Skin of body (tissue), 2 donors: ENCODE results near the gene ABCC6. TPM values are rescaled to one million over a fixed set of nuclear protein-coding genes. Genes with fewer than 3 reads are reported as not detected.
"Not testable (repeated sequence)": the region's sequence is repeated elsewhere in the genome, so short reads cannot be mapped to it uniquely, and the experiment has no call there.

ENCODE experiments used
- DNase-seq: peaks from one replicate; lab custom pipeline; 2025; lab: John Stamatoyannopoulos, UW
- total RNA-seq: library from RNA; depleted of rRNA; stranded (reverse); fragments of >200 nt; gene quantifications from one replicate; pipeline ENCODE4 v1.2.3, GENCODE V29; 2014

Gene ABCC6
- total RNA-seq, 1 donor from 2014 or later: 1.9 TPM

GRCh38 chr16:16223662-16224241 is 458 bp upstream of the ABCC6 start:
- DNase-seq: not testable (repeated sequence)

DNA sequence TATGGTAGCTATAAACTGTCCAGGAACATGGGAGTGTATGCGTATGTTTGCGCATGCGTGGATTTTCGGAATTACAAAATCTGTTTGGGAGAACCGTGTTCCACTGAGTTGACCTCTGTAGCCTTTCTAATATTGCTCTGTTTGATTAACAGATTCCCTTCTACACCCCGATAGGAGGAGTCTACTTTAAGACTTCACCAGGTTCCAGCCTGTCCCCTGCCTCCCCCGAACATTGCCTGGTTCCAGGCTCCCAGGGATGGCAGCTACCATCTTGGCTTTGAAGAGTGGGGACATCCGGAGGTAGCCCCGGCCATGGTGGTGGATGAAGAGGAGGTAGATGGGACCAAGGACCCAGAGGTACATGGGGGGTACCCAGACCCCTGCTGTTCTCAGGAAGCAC is 1.9 kb downstream of the ABCC6 start:
- DNase-seq: not testable (repeated sequence)

- not testable (repeated sequence) for DNase-seq
Observed at GRCh38 chr16:16220449-16220848, 2.8 kb downstream of the ABCC6 start.

- not testable (repeated sequence) for DNase-seq
Observed at GRCh38 chr16:16218787-16219186, 4.5 kb downstream of the ABCC6 start.

DNA sequence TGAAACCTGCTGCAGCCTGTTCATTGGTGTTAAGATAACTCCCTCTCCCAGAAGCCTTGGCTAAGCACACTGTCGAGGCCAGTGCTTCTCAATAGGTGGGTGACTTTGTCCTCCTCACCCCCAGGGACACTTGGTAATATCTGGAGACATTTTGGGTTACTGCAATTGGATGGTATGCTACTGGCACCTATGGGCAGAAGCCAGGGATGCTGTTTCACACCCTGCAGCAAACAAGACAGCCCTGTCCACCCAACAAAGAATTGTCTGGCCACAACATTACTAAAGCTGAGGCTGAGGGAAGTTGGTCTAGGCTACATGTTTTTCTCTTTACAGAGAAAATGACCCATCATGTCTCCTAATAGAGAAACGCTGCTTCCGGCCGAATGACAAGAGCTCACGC is 4.9 kb downstream of the ABCC6 start:
- not testable (repeated sequence) for DNase-seq

GRCh38 chr16:16213863-16214293 is 9.4 kb downstream of the ABCC6 start:
- DNase-seq: not testable (repeated sequence)

DNA sequence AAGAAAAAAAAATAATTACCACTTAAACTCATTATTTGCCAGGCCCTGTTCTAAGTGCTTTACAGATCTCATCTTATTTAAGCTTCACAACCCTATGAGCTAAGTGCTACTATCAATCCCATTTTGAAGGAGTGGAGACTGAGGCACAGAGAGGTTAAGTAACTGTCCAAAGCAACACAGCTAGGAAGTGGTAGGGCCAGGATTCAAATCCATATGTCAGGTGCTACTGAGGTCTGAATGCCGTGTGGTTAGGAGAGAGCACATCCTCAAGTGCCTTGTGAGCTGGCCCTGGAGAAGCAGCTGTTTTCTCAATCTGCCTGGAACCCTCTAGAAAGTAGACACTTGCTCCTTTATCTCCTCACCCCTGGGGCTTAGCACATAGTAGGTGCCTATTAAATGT is 11.9 kb downstream of the ABCC6 start:
- DNase-seq: not testable (repeated sequence)

GRCh38 chr16:16208461-16208860 is 14.8 kb downstream of the ABCC6 start:
- DNase-seq: not testable (repeated sequence)

- not testable (repeated sequence) for DNase-seq
Observed at GRCh38 chr16:16207787-16208334, 15.4 kb downstream of the ABCC6 start.

DNA sequence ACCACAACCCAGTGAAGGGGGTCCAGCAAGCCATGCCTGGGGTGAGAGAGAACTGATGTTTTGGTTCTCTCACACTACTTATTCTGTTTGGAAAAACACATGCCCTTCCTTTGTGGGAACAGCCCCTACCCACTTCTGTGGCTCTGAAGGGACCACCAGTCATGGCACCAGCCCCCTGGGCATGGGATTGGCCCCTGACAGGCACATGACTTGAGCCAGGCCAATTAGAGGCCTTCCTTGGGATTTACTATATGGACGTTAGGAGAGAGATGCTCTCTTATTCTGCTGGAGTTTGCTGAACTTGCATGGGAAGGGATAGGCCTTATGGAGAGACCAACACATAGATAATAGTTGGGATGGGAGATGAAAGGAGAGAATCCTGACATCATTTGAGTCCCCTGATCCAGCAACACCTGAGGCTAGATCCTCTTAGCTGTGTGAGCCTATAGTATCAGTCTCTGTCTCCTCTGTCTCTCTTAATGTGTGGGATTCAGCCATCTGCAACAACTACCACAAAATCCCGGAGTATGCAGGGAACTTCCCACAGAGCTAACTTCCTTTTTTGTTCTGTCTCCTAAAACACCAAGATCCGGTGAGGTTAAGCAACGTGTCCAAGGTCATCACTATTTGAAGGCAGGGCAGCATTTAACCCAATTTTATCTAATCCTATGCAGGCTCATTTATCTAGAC is 16.1 kb downstream of the ABCC6 start:
- DNase-seq: not testable (repeated sequence)

DNA sequence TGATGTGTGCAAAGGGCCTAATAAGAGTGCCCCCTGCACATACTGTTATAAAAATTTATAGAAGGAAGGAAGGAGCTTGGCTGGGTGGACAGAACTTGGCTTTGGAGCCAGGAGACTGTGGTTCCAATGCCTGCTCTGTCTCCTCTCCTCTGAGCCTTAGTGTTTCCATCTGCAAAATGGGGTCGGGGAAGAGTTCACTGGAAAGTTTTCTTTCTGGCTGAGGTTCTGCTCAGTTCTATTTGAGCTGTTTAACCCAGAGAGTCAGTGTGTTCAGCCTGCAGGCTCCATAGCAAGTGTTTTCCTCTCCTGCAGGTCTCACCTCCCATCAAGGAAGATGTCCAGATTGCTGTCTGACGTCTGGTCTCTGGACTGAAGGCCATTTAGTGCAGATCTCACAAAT is 17.4 kb downstream of the ABCC6 start:
- not testable (repeated sequence) for DNase-seq

DNA sequence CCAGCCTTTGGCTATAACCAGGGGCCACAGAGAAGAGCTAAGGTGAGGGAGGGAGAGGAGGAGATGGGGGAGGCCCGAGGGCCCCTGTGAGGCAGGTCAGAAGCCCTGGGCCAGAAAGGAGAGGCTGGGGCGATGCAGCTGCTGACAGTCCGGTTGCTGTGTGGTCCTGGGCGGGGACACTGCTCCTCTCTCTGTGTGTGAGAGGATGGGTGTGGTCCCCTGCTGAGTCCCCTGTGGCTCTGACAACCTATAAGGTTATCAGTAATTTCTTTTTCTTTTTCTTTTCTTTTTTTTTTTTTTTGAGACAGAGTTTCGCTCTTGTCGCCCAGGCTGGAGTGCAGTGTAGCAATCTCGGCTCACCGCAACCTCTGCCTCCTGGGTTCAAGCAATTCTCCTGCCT is 18.7 kb downstream of the ABCC6 start:
- not testable (repeated sequence) for DNase-seq

DNA sequence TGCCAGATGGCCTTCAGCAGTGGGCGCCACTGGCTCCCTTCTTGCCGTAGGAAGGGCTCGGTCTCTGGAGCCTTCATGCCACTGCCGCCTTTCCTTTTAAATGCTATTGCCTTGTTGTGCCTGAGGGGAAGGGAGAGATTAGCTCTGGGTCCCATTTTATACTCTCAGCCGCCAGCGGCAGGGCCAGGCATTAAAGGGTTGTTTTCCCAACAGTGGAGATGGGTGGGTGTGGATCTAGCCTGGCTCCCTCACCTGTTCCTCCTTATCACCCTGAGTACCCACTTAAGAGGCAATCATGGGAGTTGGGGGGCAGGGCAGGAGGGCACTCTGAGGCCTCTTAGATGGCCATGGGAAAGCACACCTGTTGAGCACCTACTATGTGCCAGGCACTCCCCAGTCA is 19.8 kb downstream of the ABCC6 start:
- not testable (repeated sequence) for DNase-seq

- DNase-seq: not testable (repeated sequence)
Observed at GRCh38 chr16:16202400-16203143, 20.7 kb downstream of the ABCC6 start.

DNA sequence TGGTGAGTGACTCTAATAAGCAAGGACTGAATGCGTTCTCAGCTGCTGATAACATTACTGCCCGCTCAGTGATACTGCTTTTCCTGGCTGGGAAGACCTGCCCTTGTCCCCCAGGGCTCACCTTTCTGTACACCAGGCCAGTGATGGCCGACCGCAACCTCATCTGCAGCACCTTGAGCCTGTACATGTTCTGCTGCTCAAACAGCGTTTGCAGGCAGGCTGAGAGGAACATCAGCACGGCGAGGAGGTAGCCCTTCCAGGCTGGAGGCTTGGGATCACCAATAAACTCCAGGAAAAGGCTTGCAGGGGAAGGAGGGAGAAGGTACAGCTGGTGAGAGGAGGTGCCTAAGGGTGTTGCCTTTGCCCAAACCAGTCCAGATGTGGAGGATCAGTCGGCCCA is 21.4 kb downstream of the ABCC6 start:
- DNase-seq: not testable (repeated sequence)

DNA sequence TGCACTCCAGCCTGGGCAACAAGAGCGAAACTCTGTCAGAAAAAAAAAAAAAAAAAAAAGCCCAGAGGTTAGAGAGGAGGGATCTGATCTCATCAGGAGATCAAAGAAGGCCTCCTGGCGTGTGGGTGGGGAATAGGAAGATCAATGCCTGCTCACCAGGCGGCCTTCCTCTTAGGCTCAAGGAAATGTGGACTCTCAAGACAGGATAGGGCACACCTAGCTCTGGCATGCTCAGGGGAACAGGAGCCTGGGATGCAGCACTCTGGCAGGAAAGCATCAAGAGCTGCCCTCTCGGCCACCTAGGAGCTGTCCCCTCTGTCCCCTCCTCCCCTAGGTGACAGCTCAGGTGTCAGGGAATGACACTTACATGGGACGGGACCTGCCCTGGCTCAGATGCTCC is 22.9 kb downstream of the ABCC6 start:
- not testable (repeated sequence) for DNase-seq

GRCh38 chr16:16199428-16199827 is 23.9 kb downstream of the ABCC6 start:
- not testable (repeated sequence) for DNase-seq

GRCh38 chr16:16197966-16198365 is 25.3 kb downstream of the ABCC6 start:
- no peak for DNase-seq

DNA sequence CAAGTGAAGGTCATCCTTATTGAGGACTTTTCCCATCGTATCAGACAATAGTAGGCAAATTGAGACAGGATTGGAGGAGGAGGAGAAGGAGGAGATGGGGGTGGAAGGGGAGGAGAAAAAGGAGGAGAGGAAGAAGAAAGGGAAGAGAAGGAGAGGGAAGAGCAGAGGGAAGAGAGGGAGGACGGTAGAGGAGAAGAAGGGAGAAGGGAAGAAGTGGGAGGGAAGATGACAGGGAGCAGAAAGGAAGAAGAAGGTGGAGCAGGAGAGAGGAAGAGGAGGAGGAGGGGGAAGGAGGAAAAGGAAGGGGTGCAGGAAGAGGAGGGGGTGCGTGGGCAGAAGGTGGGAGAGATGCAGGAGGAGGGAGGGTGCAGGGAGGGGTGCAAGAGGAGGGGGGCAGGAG is 26.0 kb downstream of the ABCC6 start:
- no peak for DNase-seq

DNA sequence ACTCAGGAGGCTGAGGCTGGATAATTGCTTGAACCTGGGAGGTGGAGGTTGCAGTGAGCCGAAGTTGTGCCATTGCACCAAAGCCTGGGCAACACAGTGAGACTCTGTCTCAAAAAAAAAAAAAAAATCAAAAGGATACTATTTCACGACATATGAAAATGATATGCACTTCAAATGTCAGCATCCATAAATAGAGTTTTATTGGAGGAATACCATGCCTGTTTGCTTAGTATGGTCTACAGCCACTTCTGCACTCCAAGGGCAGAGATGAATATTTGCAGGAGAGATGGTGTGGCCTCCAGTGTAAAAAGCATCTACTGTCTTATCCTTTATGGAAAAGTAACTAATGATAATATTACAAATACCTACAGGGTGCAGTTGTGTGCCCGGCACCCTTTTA is 27.2 kb downstream of the ABCC6 start:
- no peak for DNase-seq

- no peak for DNase-seq
Observed at GRCh38 chr16:16191493-16192167, 31.7 kb downstream of the ABCC6 start.
